PC-3 (cell line): Measurements from ENCODE around the gene ACOXL. TPM values are rescaled to one million over a fixed set of nuclear protein-coding genes. Genes with fewer than 3 reads are reported as not detected.

Experiments
- ATAC-seq: fragments of 200-7000 bp; cut with Tn5 transposase; 2 replicates; pipeline ENCODE4 v1.9.1; 2020; ENCODE audit warnings: mild to moderate bottlenecking, moderate library complexity
- BruUV-seq: library from RNA; stranded (reverse); fragments of 400-500 nt; replicated peaks from 2 replicates; lab custom pipeline; 2021; lab: Mats Ljungman, UMichigan
- CTCF ChIA-PET: fragments of 300-600 bp; sonication (Branson Sonifier 250); formaldehyde crosslinking; loops from one replicate; lab custom pipeline; 2022; ENCODE audit warnings: antibody characterized with exemption; lab: Charles Lee
- POLR2A ChIA-PET: fragments of 300-600 bp; sonication (Branson Sonifier 250); formaldehyde crosslinking; loops from one replicate; lab custom pipeline; 2022; ENCODE audit warnings: antibody characterized with exemption; ENCODE audit not compliant: unreplicated experiment; lab: Charles Lee
- DNase-seq: peaks from one replicate; pipeline ENCODE4 v3.0.0-alpha.2; 2015
- H2AFZ ChIP-seq: fragments of 300-600 bp; sonication (generic); 2 replicates; pipeline ENCODE4 v1.6.0; 2016; ENCODE audit warnings: antibody characterized with exemption, low read length
- H3F3A ChIP-seq: fragments of 300-600 bp; sonication (generic); one replicate; pipeline ENCODE4 v1.6.0; 2017; ENCODE audit warnings: antibody characterized with exemption, low read length, control low read depth, mild to moderate bottlenecking; ENCODE audit not compliant: unreplicated experiment
- H3K27ac ChIP-seq: fragments of 300-600 bp; sonication (generic); 2 replicates; pipeline ENCODE4 v1.5.1; 2016; ENCODE audit warnings: mild to moderate bottlenecking, low read length
- H3K27me3 ChIP-seq: fragments of 300-600 bp; sonication (generic); 2 replicates; pipeline ENCODE4 v1.6.1; 2016; ENCODE audit warnings: low read length, mixed read lengths
- H3K36me3 ChIP-seq: fragments of 300-600 bp; sonication (generic); 2 replicates; pipeline ENCODE4 v1.6.1; 2016; ENCODE audit warnings: low read depth, mixed run types, low read length, mixed read lengths
- H3K4me1 ChIP-seq: fragments of 300-600 bp; sonication (generic); 2 replicates; pipeline ENCODE4 v1.5.1; 2016; ENCODE audit warnings: low read length; ENCODE audit not compliant: insufficient read depth
- H3K4me2 ChIP-seq: fragments of 300-600 bp; sonication (generic); 2 replicates; pipeline ENCODE4 v1.6.0; 2016; ENCODE audit warnings: low read length
- H3K4me3 ChIP-seq: fragments of 300-600 bp; sonication (generic); 2 replicates; pipeline ENCODE4 v1.5.1; 2016; ENCODE audit warnings: mild to moderate bottlenecking, low read length, mixed read lengths
- H3K79me2 ChIP-seq: fragments of 300-600 bp; sonication (generic); 2 replicates; pipeline ENCODE4 v1.6.1; 2017; ENCODE audit warnings: low read length, mixed read lengths
- H3K9ac ChIP-seq: fragments of 300-600 bp; sonication (generic); 2 replicates; pipeline ENCODE4 v1.6.0; 2016; ENCODE audit warnings: mild to moderate bottlenecking, low read length
- H3K9me2 ChIP-seq: fragments of 300-600 bp; sonication (generic); replicated peaks from 2 replicates; pipeline ENCODE4 v1.6.1; 2016; ENCODE audit warnings: mixed run types, low read length, mixed read lengths
- H3K9me3 ChIP-seq: fragments of 300-600 bp; sonication (generic); 2 replicates; pipeline ENCODE4 v1.6.1; 2016; ENCODE audit warnings: low read length, mixed read lengths
- H4K20me1 ChIP-seq: fragments of 300-600 bp; sonication (generic); 2 replicates; pipeline ENCODE4 v1.6.1; 2016; ENCODE audit warnings: low read length, mixed read lengths
- EZH2 ChIP-seq: fragments of 300-600 bp; sonication (generic); IDR thresholded peaks from one replicate; pipeline ENCODE4 v1.6.1; 2017; ENCODE audit warnings: antibody characterized with exemption, mild to moderate bottlenecking, low read length; ENCODE audit not compliant: unreplicated experiment
- EZH2phosphoT487 ChIP-seq: fragments of 300-600 bp; sonication (generic); IDR thresholded peaks from 2 replicates; pipeline ENCODE4 v1.6.1; 2018; ENCODE audit warnings: mild to moderate bottlenecking, antibody characterized with exemption, low read length, borderline replicate concordance
- intact Hi-C: fragments of 100-400 bp; cut with micrococcal nuclease; formaldehyde crosslinking; loops from 2 replicates; pipeline ENCODE4 v1.9.0; 2023
- total RNA-seq: library from RNA; depleted of rRNA; stranded (reverse); fragments of >200 nt; gene quantifications from 2 replicates; pipeline ENCODE4 v1.2.3, GENCODE V29; 2014
- TF ChIP-seq, protein P1 (sequence below): fragments of 300-600 bp; sonication (generic); conservative IDR thresholded peaks from 2 replicates; pipeline ENCODE4 v1.5.1; 2017; ENCODE audit warnings: antibody characterized with exemption, low read depth, mild to moderate bottlenecking, low read length

Gene ACOXL
- total RNA-seq, 1 experiment from 2014 or later: 16.3 TPM

DNA sequence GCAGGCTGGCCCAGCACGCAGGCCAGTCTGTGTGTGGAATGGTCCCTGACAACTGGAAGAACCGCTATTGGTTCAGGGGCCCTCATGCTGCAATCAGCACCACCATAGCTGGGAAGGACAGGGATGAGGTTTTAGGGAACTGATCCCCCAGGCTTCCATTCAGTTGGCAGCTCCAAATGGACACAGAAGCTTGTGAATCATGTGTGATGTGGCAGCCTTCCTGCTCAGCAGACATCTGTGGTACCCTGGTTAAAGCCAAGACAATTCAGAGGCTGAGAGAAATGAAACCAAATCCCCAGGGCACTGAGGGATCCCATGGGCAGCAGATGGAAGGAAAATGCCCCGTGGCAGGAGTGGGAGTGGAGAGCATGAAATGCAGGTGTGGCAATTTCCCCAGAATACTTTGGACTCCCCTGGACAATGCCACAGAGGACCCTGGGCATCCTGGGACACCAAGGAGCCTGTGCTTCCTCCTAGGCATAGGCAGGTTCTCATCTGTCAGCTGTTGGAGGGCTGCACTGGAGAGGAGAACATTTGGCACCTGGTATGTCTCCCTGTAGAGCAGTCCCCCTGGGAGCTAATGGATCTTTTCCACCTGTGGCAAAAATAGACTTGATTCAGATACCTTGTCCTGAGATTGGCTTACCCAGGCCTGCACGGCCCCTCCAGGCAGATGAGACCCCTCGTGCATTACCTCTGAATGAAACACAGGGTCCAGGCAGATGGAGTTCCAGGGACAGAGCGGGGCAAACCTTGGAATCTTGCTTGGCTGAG, 226.2 kb downstream of the ACOXL start:
- no peak overlapping the region for H3K4me2 ChIP-seq
- no peaks in the 10 kb centered on the region for H3F3A ChIP-seq
- H3K27ac ChIP-seq: no peak overlapping the region
- CTCF ChIA-PET: no interaction called here
- no peaks in the 10 kb centered on the region for H4K20me1 ChIP-seq
- no peaks in the 10 kb centered on the region for H3K9me2 ChIP-seq
- H3K9ac ChIP-seq: no peak overlapping the region
- intact Hi-C loops: no loop called here
- H3K4me1 ChIP-seq: no peaks in the 10 kb centered on the region
- H3K27me3 ChIP-seq: no peaks in the 10 kb centered on the region
- H3K36me3 ChIP-seq: no peaks in the 10 kb centered on the region
- BruUV-seq: no TSS peak
- POLR2A ChIA-PET: no interaction called here
- ATAC-seq (no peak), DNase-seq (no peak)
- H3K9me3 ChIP-seq: no peaks in the 10 kb centered on the region
- H3K79me2 ChIP-seq: no peaks in the 10 kb centered on the region
- TF ChIP-seq EZH2phosphoT487 (no peak), EZH2 (no peak)
- TF ChIP-seq, protein P1, sequence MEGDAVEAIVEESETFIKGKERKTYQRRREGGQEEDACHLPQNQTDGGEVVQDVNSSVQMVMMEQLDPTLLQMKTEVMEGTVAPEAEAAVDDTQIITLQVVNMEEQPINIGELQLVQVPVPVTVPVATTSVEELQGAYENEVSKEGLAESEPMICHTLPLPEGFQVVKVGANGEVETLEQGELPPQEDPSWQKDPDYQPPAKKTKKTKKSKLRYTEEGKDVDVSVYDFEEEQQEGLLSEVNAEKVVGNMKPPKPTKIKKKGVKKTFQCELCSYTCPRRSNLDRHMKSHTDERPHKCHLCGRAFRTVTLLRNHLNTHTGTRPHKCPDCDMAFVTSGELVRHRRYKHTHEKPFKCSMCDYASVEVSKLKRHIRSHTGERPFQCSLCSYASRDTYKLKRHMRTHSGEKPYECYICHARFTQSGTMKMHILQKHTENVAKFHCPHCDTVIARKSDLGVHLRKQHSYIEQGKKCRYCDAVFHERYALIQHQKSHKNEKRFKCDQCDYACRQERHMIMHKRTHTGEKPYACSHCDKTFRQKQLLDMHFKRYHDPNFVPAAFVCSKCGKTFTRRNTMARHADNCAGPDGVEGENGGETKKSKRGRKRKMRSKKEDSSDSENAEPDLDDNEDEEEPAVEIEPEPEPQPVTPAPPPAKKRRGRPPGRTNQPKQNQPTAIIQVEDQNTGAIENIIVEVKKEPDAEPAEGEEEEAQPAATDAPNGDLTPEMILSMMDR: no peak
- no peak overlapping the region for H3K4me3 ChIP-seq
- H2AFZ ChIP-seq: no peak overlapping the region

DNA sequence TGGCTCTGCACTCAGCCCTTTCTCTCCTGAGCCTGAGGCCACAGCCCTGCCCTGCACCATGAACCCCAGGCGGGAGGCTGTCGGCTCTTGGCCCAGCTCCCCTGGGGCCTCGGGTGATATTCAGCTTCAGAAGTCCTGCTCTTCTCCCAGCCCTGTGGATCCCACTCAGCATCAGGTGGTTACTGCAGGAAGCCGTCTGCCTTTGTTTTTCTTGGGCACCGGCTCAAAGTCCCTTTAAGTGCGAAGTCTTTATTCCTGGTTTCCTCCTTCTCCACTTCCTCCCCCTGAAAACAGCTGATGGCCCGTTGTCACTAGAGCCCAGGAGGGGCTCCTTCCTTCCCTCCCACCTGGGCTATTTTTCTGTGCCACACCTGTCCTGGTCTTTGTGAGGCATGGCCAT, 226.8 kb downstream of the ACOXL start:
- ChIA-PET CTCF (no interaction called here), POLR2A (no interaction called here)
- no peak overlapping the region for H3K27ac ChIP-seq
- no peak overlapping the region for H3K4me2 ChIP-seq
- no peaks in the 10 kb centered on the region for H3F3A ChIP-seq
- no peak for TF ChIP-seq EZH2phosphoT487
- TF ChIP-seq, protein P1: no peak
- TF ChIP-seq EZH2: no peak
- ATAC-seq (no peak), DNase-seq (no peak)
- H3K4me3 ChIP-seq: no peak overlapping the region
- no peaks in the 10 kb centered on the region for H3K9me2 ChIP-seq
- no peaks in the 10 kb centered on the region for H3K9me3 ChIP-seq
- H3K36me3 ChIP-seq: no peaks in the 10 kb centered on the region
- H3K79me2 ChIP-seq: no peaks in the 10 kb centered on the region
- no peak overlapping the region for H3K9ac ChIP-seq
- H4K20me1 ChIP-seq: no peaks in the 10 kb centered on the region
- no TSS peak for BruUV-seq
- H3K4me1 ChIP-seq: no peaks in the 10 kb centered on the region
- no peaks in the 10 kb centered on the region for H3K27me3 ChIP-seq
- intact Hi-C loops: no loop called here
- H2AFZ ChIP-seq: no peak overlapping the region

DNA sequence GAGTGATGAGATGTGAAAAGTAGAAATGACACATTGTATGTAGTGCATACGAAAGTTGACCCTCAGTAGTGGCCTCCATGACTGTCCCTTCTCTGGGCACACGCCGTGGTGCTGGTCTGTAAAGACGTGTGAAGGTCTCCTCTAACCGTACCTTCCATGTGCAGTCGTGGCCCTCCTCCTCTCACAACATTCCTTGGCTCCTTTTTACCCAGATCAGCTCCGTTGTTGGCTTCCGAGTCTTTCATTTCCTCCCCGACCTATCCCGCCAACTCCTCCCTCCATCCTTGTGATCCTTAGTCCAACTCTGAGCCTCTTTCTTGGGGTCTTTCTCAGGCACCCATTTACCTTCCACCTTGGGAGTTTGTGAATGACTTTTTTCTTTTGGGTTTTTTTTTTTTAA, 227.9 kb downstream of the ACOXL start:
- H3K9me2 ChIP-seq: no peaks in the 10 kb centered on the region
- no peak for TF ChIP-seq EZH2
- no peak for TF ChIP-seq EZH2phosphoT487
- TF ChIP-seq, protein P1: no peak

More for the DNA sequence above, 227.9 kb downstream of the ACOXL start:
- H3K79me2 ChIP-seq: no peaks in the 10 kb centered on the region
- H3K4me2 ChIP-seq: no peak overlapping the region
- H3K36me3 ChIP-seq: no peaks in the 10 kb centered on the region
- DNase-seq (no peak), ATAC-seq (no peak)
- POLR2A ChIA-PET: no interaction called here
- intact Hi-C loops: no loop called here
- no peaks in the 10 kb centered on the region for H4K20me1 ChIP-seq
- CTCF ChIA-PET: no interaction called here
- no peak overlapping the region for H3K27ac ChIP-seq
- BruUV-seq: no TSS peak
- H3F3A ChIP-seq: no peaks in the 10 kb centered on the region
- no peaks in the 10 kb centered on the region for H3K27me3 ChIP-seq
- no peaks in the 10 kb centered on the region for H3K9me3 ChIP-seq
- no peak overlapping the region for H3K4me3 ChIP-seq
- no peaks in the 10 kb centered on the region for H3K4me1 ChIP-seq
- H3K9ac ChIP-seq: no peak overlapping the region
- H2AFZ ChIP-seq: no peak overlapping the region
